Heart left ventricle (tissue), 13 donors: ENCODE results near the gene TRAPPC2.

ENCODE experiments used
- CTCF ChIP-seq, 12 donors: fragments of 200-600 bp; sonication (generic) in 4 of 12; IDR thresholded peaks; one replicate each; pipeline versions ENCODE4 v1.5.0 to v1.8.0; 2018 to 2022; ENCODE audit warnings: antibody characterized with exemption in 12 of 12, mild to moderate bottlenecking in 5 of 12
- POLR2A ChIP-seq, 2 donors: fragments of 450-650 bp; IDR thresholded peaks; one replicate each; pipeline ENCODE4 v1.6.1; 2017; ENCODE audit warnings: antibody characterized with exemption in 2 of 2, mild to moderate bottlenecking in 2 of 2, moderate library complexity in 2 of 2
- donor health status: ischemic (EF 13 %, LVEDD 7.1; RV severe dilation, severe dysfunction).
- donor health status: DM: no; HTN: yes; CAD: no.
- donor health status: DM: no; HTN: no; CAD: no.
- donor health status: ischemic (EF 25% LVEDD 6.9; RV normal size, moderate dysfunction).
- donor health status: ischemic (EF 25% LVEDD 5.7; RV mildly dilated, moderate dysfunction).
- donor health status: ischemic (EF 35%, LVEDD 5.7; RV mildly dilated, moderate dysfunction).
- donor health status: nonischemic (EF 11% LVEDD 7.7; RV severe dilation, severe dysfunction).
- donor health status: DM: yes; HTN: yes; CAD: no.
- donor health status: PGD.
- donor health status: ischemic (EF 29% LVEDD 5.4; RV normal size, mild dysfunction).
- donor health status: nonischemic (EF 23%, LVEDD 6.1; RV moderate dilation, normal function).

GRCh38 chrX:13721371-13721770 is 13.0 kb downstream of the TRAPPC2 start:
- TF ChIP-seq CTCF (IDR thresholded peaks at IDR 0.05) = no peak
- TF ChIP-seq POLR2A (IDR thresholded peaks at IDR 0.05) = no peak
